ENCODE data around the gene MTMR2. TPM values are rescaled to one million over a fixed set of nuclear protein-coding genes. Genes with fewer than 3 reads are reported as not detected.

MTMR2 gene
- total and polyA plus RNA-seq, 9 of the 15 experiments (the other 6 are each of a cell fraction or from before 2014, with no cell fraction given) = 12.6 to 35.8 (median 25.2) TPM

GRCh38 chr11:95883381-95883780 lies 40.5 kb downstream of the MTMR2 start:
- no TSS peak for BruUV-seq (replicated peaks)
- Histone ChIP-seq H2AFZ (ENCODE audit: low read depth, low read length) (no peak overlapping the region), H3K36me3 (ENCODE audit: control insufficient read depth, insufficient read depth, low read length) (peaks cover 23% of the 10 kb centered on the region; the same call in 1 of the 3 replicates), H3K4me1 (replicated peaks in 1 of 2; ENCODE audit: control insufficient read depth in 2 of 2, insufficient read depth in 2 of 2, low read length in 2 of 2) (no peaks in the 10 kb centered on the region), H3K27ac (ENCODE audit: extremely low read depth, low read depth, low read length) (no peak overlapping the region), H3K9ac (ENCODE audit: insufficient read depth in 1 of 2, low read depth in 2 of 2, low read length in 2 of 2) (no peak overlapping the region), H3K4me2 (ENCODE audit: insufficient read depth, low read length) (no peak overlapping the region), H3K9me1 (ENCODE audit: control insufficient read depth, insufficient read depth, low read length) (no peaks in the 10 kb centered on the region), H4K20me1 (replicated peaks; ENCODE audit: control insufficient read depth, insufficient read depth, low read length) (no peaks in the 10 kb centered on the region), H3K9me3 (replicated peaks; ENCODE audit: control insufficient read depth, insufficient read depth, low read depth, low read length) (no peaks in the 10 kb centered on the region), H3K27me3 (ENCODE audit: control insufficient read depth in 2 of 2, insufficient read depth in 2 of 2, low read length in 2 of 2) (no peaks in the 10 kb centered on the region), H3K79me2 (ENCODE audit: control insufficient read depth, insufficient read depth, low read length) (no peaks in the 10 kb centered on the region), H3K4me3 (no peak overlapping the region)
- in situ Hi-C loops (cut with MboI) = no loop called here
- no peak for FAIRE-seq
- no peak for ATAC-seq
- no peak for DNase-seq (ENCODE audit: extremely low read depth in 1 of 4, low spot score in 3 of 4)
- TF ChIP-seq ATF7 (IDR thresholded peaks at IDR 0.05) (no peak), HIVEP1 (CRISPR knock-in tag; IDR thresholded peaks at IDR 0.05) (no peak), HMBOX1 (IDR thresholded peaks at IDR 0.05) (no peak), ZNF780A (CRISPR knock-in tag; IDR thresholded peaks at IDR 0.05) (no peak)
- ChIA-PET POLR2A (no interaction called here), CTCF (ENCODE audit: low intra/inter-chr PET ratio) (no interaction called here)
- WGBS (ENCODE audit: insufficient coverage, low coverage, missing lambda C conversion rate) = 100% methylated on average over 1 of the region's 1 CpG
- intact Hi-C loops (cut with micrococcal nuclease) = no loop called here

GRCh38 chr11:95877291-95877690 lies 46.6 kb downstream of the MTMR2 start:
- ATAC-seq = no peak
- WGBS (ENCODE audit: insufficient coverage, low coverage, missing lambda C conversion rate) = 73% methylated on average over 2 of the region's 2 CpGs
- Histone ChIP-seq H3K4me1 (replicated peaks in 1 of 2; ENCODE audit: control insufficient read depth in 2 of 2, insufficient read depth in 2 of 2, low read length in 2 of 2) (no peaks in the 10 kb centered on the region), H3K4me2 (ENCODE audit: insufficient read depth, low read length) (no peak overlapping the region), H3K4me3 (no peak overlapping the region), H4K20me1 (replicated peaks; ENCODE audit: control insufficient read depth, insufficient read depth, low read length) (no peaks in the 10 kb centered on the region), H2AFZ (ENCODE audit: low read depth, low read length) (no peak overlapping the region), H3K9ac (ENCODE audit: insufficient read depth in 1 of 2, low read depth in 2 of 2, low read length in 2 of 2) (no peak overlapping the region), H3K9me3 (replicated peaks; ENCODE audit: control insufficient read depth, insufficient read depth, low read depth, low read length) (no peaks in the 10 kb centered on the region; the same call in 1 of the 2 replicates), H3K36me3 (ENCODE audit: control insufficient read depth, insufficient read depth, low read length) (0 out of 3 replicates have a peak, but pooled peaks cover 5% of the 10 kb centered on the region), H3K27me3 (ENCODE audit: control insufficient read depth in 2 of 2, insufficient read depth in 2 of 2, low read length in 2 of 2) (no peaks in the 10 kb centered on the region), H3K9me1 (ENCODE audit: control insufficient read depth, insufficient read depth, low read length) (no peaks in the 10 kb centered on the region), H3K79me2 (ENCODE audit: control insufficient read depth, insufficient read depth, low read length) (no peaks in the 10 kb centered on the region), H3K27ac (ENCODE audit: extremely low read depth, low read depth, low read length) (no peak overlapping the region)
- BruUV-seq (replicated peaks) = no TSS peak
- ChIA-PET CTCF (ENCODE audit: low intra/inter-chr PET ratio) (no interaction called here), POLR2A (no interaction called here)
- intact Hi-C loops (cut with micrococcal nuclease) (no loop called here), in situ Hi-C loops (cut with MboI) (no loop called here)
- DNase-seq (ENCODE audit: extremely low read depth in 1 of 4, low spot score in 3 of 4) = no peak
- no peak for FAIRE-seq
- TF ChIP-seq RAD51 (IDR thresholded peaks at IDR 0.05; ENCODE audit: borderline replicate concordance, low read depth) (no peak), CLOCK (CRISPR knock-in tag; IDR thresholded peaks at IDR 0.05; ENCODE audit: borderline replicate concordance) (no peak), ZNF197 (CRISPR knock-in tag; IDR thresholded peaks at IDR 0.05; ENCODE audit: low read depth) (no peak), MXD1 (CRISPR knock-in tag; IDR thresholded peaks at IDR 0.05; ENCODE audit: borderline replicate concordance, poor library complexity, severe bottlenecking) (no peak), XRCC4 (IDR thresholded peaks at IDR 0.05; ENCODE audit: extremely low read depth, insufficient read depth, insufficient read length) (no peak), PYGO2 (tag; IDR thresholded peaks at IDR 0.05) (no peak), TSC22D4 (tag; IDR thresholded peaks at IDR 0.05) (no peak)
